Left colon (tissue), 2 donors: ENCODE results near the gene DISC1. TPM values are rescaled to one million over a fixed set of nuclear protein-coding genes. Genes with fewer than 3 reads are reported as not detected.
A peak's percentile ranks its signal among the peaks of the same experiment; 100 is the strongest.

Experiments used
- ATAC-seq: fragments of 200-7000 bp; cut with Tn5 transposase; one replicate; pipeline ENCODE4 v1.9.1; 2020; ENCODE audit warnings: mild to moderate bottlenecking, moderate library complexity
- DNase-seq, 2 donors: peaks; one replicate each; pipeline ENCODE4 v3.0.0-alpha.2; 2020
- intact Hi-C, 2 donors: fragments of 100-400 bp; cut with DNase I in 1 of 2; cut with micrococcal nuclease in 1 of 2; formaldehyde crosslinking; loops; one replicate each; pipeline versions ENCODE4 v1.11.2 to v1.14.0; 2022; cut with DNase I, micrococcal nuclease
- total RNA-seq, 2 donors: library from RNA; stranded (reverse); fragmentation: NEBNext Ultra II Directional; extraction: Animal tissue kit (Norgen Biotek cat#: 25700); gene quantifications; one replicate each; pipeline ENCODE4 v1.2.1, GENCODE V29; 2021
- donor health status: DM: no; HTN: no; CAD: no.
- donor health status: DM: yes; HTN: yes; CAD: no.

DISC1 gene
- total RNA-seq, 2 donors from 2014 or later, result 9.2 to 12.8 TPM

- ATAC-seq, result no peak
- intact Hi-C loops, result no loop called here
- no peak for DNase-seq
Observed at GRCh38 chr1:231855926-231856325, 229.3 kb downstream of the DISC1 start.

DNA sequence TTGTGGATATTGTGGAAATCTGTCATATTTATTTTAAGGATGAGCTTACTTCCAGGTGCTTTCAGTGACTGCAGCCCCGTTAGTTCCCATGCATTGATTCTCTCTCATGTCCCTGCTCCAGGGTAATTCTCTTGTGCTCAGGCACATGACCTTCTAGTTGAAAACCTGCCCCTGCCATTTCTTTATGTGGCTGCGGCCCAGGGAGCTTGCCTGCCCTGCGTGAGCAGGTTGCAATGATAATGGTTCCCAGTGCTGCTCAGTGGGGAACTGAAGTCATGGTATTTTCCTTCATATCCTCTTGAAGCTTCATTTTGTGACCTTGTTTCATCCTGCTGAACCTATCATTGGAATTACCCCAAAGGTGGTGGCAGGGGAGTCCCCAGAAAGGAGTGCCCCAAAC lies 229.8 kb downstream of the DISC1 start:
- DNase-seq (no peak), ATAC-seq (no peak)
- intact Hi-C loops, result no loop called here

- DNase-seq (no peak), ATAC-seq (no peak)
- intact Hi-C loops, result no loop called here
Observed at GRCh38 chr1:231856894-231857293, 230.3 kb downstream of the DISC1 start.

GRCh38 chr1:231857609-231858135 lies 231.1 kb downstream of the DISC1 start:
- intact Hi-C loops, result no loop called here
- no peak for DNase-seq
- no peak for ATAC-seq

DNA sequence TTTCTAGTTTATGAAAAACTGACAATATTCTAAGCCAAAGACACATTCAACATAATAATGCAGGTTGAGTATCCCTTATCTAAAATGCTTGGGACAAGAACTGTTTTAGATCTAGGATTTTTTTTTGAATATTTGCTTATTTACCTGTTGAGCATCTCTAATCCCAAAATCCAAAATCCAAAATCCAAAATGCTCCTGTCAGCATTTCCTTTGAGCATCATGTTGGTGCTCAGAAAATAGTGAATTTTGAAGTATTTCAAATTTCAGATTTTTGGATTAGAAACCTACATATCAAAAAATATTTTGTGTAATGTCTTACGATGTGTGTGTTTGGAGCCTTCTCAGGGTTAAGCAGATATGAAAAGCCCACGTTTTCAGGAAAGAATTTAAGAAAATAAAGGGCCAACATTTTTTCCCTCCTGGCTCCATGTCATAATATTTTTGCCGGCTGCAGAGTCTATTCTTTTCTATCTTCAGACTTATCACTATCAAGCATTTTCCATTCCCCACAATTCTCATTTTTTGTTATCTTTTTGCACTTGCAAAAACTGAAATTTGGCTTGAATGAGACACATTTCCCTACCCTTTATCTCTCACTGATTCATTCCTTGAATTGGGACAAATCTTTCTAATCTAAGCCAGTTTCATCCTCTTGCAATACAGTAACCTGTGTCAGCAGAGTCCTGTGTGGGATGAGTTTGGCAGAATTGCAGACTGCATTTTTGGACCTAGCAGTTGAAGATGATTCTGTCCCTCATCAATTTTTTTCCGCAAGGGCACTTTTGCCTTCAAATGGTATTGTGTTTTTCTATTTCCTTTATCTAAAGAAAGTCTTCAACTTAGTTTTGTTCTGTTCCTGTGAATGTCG lies 233.9 kb downstream of the DISC1 start:
- DNase-seq (no peak), ATAC-seq (no peak)
- intact Hi-C loops, result loop anchor here in 1 of 2 donors (10.0 kb wide), 1 partner anchor 1374 kb away; no protein-coding TSS in a partner anchor

DNA sequence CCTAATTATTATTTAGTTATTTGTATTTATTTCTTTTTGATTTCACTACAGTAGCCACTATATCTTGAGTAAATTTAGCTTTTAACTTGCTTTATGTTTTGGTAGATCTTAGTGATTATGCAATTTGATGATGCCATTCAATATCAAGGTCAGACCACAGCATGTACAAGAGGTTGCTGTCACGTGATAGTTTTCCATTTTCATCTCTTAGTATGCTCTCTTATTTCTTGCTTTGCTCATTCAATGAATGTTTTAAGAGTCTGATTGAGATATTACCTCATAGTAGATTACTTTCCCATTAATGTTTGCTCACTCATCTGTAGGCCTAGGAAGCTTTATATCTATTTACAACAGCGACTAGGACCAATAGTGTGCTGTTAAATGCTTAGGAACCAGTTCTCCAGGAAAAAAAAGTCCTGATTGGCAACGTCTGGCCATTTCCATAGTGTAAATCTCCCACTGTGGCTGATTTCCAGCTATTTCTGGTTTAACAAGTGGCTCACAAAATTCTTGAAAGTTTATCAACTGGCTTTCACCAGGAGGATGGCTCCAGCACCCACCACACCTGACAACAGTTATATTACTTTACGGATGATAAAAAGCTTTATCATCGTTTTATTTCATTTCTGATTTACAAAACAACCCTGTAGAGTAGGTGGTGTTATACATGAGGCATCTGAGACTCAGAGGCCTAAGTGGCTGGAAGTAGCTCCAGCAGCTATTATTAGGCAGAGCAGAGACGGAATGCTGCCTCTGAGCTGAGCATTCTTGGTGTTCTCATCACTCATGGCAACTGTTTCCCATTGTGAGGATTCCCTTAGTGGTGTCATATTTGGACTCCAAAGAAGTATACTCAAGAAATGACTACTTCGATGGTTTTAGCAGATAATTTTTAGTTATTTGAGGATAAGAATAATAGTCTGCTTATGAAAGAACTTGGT lies 235.2 kb downstream of the DISC1 start:
- ATAC-seq, result no peak
- no peak for DNase-seq
- intact Hi-C loops, result loop anchor here in 1 of 2 donors (10.0 kb wide), 1 partner anchor 1373 kb away; no protein-coding TSS in a partner anchor

DNA sequence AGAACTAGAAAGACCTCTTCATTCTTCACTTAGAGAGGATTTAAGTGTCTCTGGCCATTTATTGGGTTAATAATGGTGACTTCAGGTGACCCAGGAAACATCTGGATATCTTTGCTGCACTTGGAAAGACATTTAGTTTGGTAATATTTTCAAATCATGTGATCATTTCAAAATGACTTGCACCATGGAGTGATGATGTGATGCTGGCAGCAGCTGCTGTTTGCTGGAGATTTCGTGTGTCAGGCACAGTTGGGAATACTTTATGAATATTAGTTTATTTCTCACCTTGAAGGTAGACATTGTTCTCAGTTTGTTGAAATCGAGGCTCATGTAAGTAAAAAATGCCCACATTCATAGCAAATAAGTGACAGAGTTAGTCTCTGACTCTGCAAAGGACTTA lies 236.0 kb downstream of the DISC1 start:
- intact Hi-C loops, result loop anchor here in 1 of 2 donors (10.0 kb wide), 1 partner anchor 1372 kb away; no protein-coding TSS in a partner anchor
- ATAC-seq (no peak), DNase-seq (no peak)

GRCh38 chr1:231865331-231865730 lies 238.7 kb downstream of the DISC1 start:
- ATAC-seq (no peak), DNase-seq (no peak)
- intact Hi-C loops, result loop anchor here in 1 of 2 donors (10.0 kb wide), 1 partner anchor 1369 kb away; no protein-coding TSS in a partner anchor

DNA sequence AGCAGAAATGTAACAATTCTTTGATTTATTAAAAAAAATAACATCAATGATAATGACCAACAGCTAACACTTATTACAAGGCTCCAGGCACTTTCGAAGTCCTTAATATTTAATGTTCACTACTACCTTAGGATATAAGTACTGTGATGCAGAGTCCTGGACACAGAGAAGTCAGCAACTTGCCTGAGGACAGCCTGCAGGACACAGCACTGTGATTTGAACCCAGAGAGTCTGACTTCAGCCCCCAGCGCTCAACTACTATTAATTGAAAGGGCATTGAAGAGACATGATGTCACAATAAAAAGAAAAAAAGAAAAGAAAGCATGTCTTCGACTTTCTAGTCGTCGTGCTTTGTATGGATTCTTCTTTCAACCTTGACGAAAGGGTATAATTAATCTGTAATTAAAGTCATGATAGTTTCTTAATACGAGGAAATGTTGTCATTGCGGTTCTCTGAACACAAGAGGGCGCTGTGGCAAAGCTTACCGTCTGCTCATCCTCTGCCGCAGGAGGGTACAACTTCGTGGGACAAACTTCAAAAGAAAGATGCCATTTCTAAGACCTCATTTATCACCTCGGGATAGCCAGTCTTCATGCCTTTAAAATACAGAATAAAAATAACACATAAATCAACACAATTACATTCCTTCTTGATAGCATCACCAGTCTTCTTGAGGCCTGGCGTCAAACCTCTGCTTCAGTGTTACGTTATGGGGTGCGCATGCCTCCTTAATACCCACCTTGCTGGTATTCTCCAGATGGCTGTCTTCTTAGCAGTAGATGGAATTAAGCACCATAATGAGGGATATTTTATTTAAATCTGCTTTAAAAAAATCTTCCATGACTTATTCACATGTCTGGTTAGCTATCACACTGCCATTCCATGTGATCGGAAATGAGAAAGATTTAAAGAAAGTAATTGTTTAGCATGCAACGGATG lies 240.1 kb downstream of the DISC1 start:
- intact Hi-C loops, result loop anchor here in 1 of 2 donors (10.0 kb wide), 1 partner anchor 1368 kb away; no protein-coding TSS in a partner anchor
- ATAC-seq (peak; percentile 37), DNase-seq (peak in 1 of 2 donors; percentile 57)

DNA sequence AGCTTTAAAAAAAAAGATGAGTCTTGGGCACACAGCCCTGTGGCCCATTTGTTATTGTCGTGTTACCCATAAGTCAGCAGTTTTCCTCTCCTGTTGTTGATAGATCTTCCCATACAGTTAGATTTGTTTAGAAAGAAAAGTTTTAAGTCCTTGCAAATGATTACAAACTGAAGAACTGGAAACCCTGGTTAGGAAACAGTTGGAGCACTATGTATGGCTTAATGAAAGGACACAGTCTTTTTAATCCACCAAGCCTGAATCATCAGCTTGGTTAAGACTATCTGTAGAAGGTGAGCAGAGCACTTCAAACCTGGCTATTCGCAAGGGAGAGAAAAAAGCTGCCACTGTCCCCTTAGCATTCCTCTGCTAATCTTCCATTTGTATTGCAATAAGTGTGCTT lies 241.0 kb downstream of the DISC1 start:
- intact Hi-C loops, result loop anchor here in 1 of 2 donors (10.0 kb wide), 1 partner anchor 1367 kb away; no protein-coding TSS in a partner anchor
- ATAC-seq, result no peak
- DNase-seq, result no peak

GRCh38 chr1:231869364-231869763 lies 242.8 kb downstream of the DISC1 start:
- no peak for DNase-seq
- no peak for ATAC-seq
- intact Hi-C loops, result loop anchor here in 1 of 2 donors (10.0 kb wide), 1 partner anchor 1365 kb away; no protein-coding TSS in a partner anchor

DNA sequence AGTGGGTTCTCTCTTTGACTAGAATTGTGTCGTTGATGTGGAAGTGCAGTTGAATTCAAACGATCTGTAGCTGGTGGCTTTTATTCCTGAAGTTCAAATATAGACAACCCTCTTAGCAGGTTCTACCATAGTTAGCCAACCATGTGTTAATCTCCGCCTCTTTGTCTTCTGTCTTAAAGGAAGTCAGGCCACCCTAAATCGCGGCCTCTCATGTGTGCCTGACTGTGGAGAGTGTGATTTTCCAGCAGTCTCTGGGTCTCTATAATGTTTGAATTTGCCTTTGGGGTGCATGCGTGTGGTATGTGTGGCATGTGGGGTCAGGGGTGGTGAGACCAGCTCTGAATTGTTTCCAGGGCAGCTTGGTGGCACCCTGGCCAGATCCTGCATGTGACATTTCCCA lies 244.9 kb downstream of the DISC1 start:
- intact Hi-C loops, result no loop called here

DNA sequence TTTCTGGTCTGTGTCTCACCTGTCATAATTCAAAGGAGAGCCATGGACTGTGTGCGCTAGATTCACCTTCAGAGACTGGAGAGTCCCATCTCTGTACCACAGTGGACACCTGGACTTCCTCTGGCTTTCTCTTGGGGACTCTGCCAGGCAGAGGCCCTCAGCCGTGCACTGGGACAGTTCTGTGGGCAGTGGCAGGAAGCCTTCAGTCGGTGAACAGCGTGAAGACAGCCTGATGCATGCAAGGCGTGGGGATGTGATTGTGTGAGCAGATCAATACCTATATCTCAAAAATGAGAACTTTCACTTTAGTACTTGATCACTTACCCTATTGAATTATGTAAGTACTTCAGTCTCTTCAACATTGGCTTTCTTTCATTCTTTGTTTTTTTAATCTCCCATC lies 245.3 kb downstream of the DISC1 start:
- no peak for ATAC-seq
- DNase-seq, result no peak
- intact Hi-C loops, result no loop called here

More for the DNA sequence above, 244.9 kb downstream of the DISC1 start:
- ATAC-seq, result no peak
- DNase-seq, result no peak

GRCh38 chr1:231872461-231872910 lies 245.9 kb downstream of the DISC1 start:
- intact Hi-C loops, result no loop called here
- ATAC-seq, result no peak

DNA sequence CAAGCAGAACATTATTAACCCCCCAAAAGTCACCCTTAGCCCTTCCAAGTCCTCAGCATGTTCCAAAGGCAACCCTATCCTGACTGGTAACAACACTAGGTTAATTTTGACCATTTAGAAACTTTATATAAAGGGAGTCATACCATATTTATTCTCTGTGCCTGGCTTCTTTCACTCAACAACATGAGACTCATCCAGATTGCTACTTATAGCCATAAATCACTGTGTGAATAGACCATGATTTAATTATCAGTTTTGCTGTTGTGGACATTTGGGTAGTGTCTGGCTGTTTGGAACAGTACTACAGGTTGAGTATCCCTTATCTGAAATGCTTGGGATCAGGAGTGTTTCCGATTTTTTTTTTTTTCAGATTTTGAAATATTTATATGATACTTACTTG lies 252.1 kb downstream of the DISC1 start:
- ATAC-seq (no peak), DNase-seq (no peak)
- intact Hi-C loops, result no loop called here

More at GRCh38 chr1:231872461-231872910, 245.9 kb downstream of the DISC1 start:
- no peak for DNase-seq

GRCh38 chr1:231879296-231879695 lies 252.7 kb downstream of the DISC1 start:
- DNase-seq, result no peak
- intact Hi-C loops, result no loop called here
- no peak for ATAC-seq

DNA sequence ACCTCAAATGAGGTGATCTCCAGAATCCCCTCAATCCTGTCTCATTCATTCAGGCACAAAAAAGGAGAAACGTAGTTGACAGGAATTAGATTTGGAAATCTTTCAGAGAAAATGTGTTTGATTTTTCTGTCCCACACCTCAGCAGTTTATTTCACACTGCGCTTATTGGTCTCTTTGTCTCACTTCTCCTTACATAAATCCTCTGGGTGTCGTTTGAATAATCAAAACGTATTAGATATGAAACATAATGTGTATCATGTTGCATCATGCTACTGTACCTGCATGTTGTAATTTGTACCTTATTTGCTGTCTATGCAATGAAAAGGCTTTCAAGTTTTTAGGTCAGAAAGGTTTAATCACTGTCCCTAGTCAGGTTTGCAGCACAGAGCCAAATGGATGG lies 255.7 kb downstream of the DISC1 start:
- intact Hi-C loops, result no loop called here
- ATAC-seq (no peak), DNase-seq (no peak)

DNA sequence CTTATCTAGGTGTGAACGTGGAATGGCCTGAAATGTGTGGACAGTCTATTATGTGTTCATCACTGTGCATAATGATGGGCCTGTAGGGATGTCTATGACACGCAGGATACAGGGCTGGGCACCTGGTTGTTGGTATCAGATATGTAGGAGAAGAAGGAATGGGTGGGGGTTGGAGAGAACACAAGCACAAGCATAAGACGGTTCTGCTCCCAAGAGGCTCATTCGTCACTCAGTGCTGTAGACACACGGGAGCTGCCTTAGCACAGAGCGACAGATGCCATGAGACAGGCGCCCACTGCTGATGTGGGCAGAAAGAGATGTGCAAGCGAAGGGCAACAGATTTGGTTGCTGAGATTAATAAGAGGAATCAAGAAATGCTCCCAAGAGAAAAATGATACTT lies 256.2 kb downstream of the DISC1 start:
- intact Hi-C loops, result no loop called here
- no peak for ATAC-seq

More for the DNA sequence above, 256.2 kb downstream of the DISC1 start:
- no peak for DNase-seq
